Cardiac fibroblast (primary cell): ENCODE results near the gene SPATA46.
A peak's percentile ranks its signal among the peaks of the same experiment; 100 is the strongest.

Source experiments
- DNase-seq, 2 donors: peaks; one replicate each; pipeline versions ENCODE4 v3.0.0 to v3.0.0-alpha.2; 2010; ENCODE audit warnings: low read depth in 2 of 2
- H3K4me3 ChIP-seq, 2 donors: replicated peaks in 1 of 2; 1 replicate in 1 of 2; 2 replicates in 1 of 2; pipeline ENCODE4 v1.5.1; 2011; ENCODE audit warnings: low read depth in 2 of 2, low read length in 2 of 2, mild to moderate bottlenecking in 2 of 2, moderate library complexity in 1 of 2
- CTCF ChIP-seq: IDR thresholded peaks from one replicate; pipeline ENCODE4 v1.5.1; 2011; ENCODE audit warnings: low read depth, mild to moderate bottlenecking, low read length, inconsistent platforms

The SPATA46 gene

GRCh38 chr1:162329826-162330225 is 46.8 kb downstream of the SPATA46 start:
- TF ChIP-seq CTCF = no peak
- H3K4me3 ChIP-seq = no peak overlapping the region
- peak; percentile 4 to 24 for DNase-seq

- DNase-seq = no peak
- H3K4me3 ChIP-seq = no peak overlapping the region
- TF ChIP-seq CTCF = no peak
Observed at GRCh38 chr1:162328512-162328911, 48.1 kb downstream of the SPATA46 start.

GRCh38 chr1:162327788-162328165 is 48.9 kb downstream of the SPATA46 start:
- DNase-seq = no peak
- no peak overlapping the region for H3K4me3 ChIP-seq
- TF ChIP-seq CTCF = no peak

GRCh38 chr1:162327144-162327787 is 49.4 kb downstream of the SPATA46 start:
- peak; percentile 29 to 63 for DNase-seq

GRCh38 chr1:162326559-162326958 is 50.1 kb downstream of the SPATA46 start:
- no peak for DNase-seq
- no peak for TF ChIP-seq CTCF
- H3K4me3 ChIP-seq = no peak overlapping the region

More at GRCh38 chr1:162327144-162327787, 49.4 kb downstream of the SPATA46 start:
- no peak overlapping the region for H3K4me3 ChIP-seq
- no peak for TF ChIP-seq CTCF

- H3K4me3 ChIP-seq = no peak overlapping the region
- DNase-seq = no peak
- TF ChIP-seq CTCF = no peak
Observed at GRCh38 chr1:162324396-162324795, 52.3 kb downstream of the SPATA46 start.
